HG02884 (cell line): ENCODE data around the gene AGPS.

Experiments
- ATAC-seq: cut with Tn5 transposase; IDR thresholded peaks from one replicate; pipeline ENCODE4 v1.9.1; 2021; ENCODE audit warnings: mild to moderate bottlenecking, moderate library complexity; ENCODE audit not compliant: unreplicated experiment

Gene AGPS

GRCh38 chr2:177520324-177520723 is 127.8 kb downstream of the AGPS start:
- no peak for ATAC-seq

- ATAC-seq, result no peak
Measured at GRCh38 chr2:177523781-177524180, 131.2 kb downstream of the AGPS start.

GRCh38 chr2:177525351-177525924 is 132.9 kb downstream of the AGPS start:
- no peak for ATAC-seq

GRCh38 chr2:177528351-177528933 is 135.9 kb downstream of the AGPS start:
- ATAC-seq, result no peak

- ATAC-seq, result no peak
Measured at GRCh38 chr2:177529166-177529565, 136.6 kb downstream of the AGPS start.

- no peak for ATAC-seq
Measured at GRCh38 chr2:177530561-177530960, 138.0 kb downstream of the AGPS start.

GRCh38 chr2:177531706-177532105 is 139.1 kb downstream of the AGPS start:
- ATAC-seq, result no peak

- no peak for ATAC-seq
Measured at GRCh38 chr2:177532567-177532966, 140.0 kb downstream of the AGPS start.

GRCh38 chr2:177533253-177533652 is 140.7 kb downstream of the AGPS start:
- no peak for ATAC-seq

- no peak for ATAC-seq
Measured at GRCh38 chr2:177535000-177535399, 142.4 kb downstream of the AGPS start.

GRCh38 chr2:177535958-177536504 is 143.5 kb downstream of the AGPS start:
- no peak for ATAC-seq

GRCh38 chr2:177537213-177537612 is 144.6 kb downstream of the AGPS start:
- ATAC-seq, result no peak

GRCh38 chr2:177537636-177538035 is 145.1 kb downstream of the AGPS start:
- ATAC-seq, result no peak

GRCh38 chr2:177538323-177538722 is 145.8 kb downstream of the AGPS start:
- ATAC-seq, result no peak

- no peak for ATAC-seq
Measured at GRCh38 chr2:177540283-177540682, 147.7 kb downstream of the AGPS start.

GRCh38 chr2:177541258-177541991 is 148.9 kb downstream of the AGPS start:
- ATAC-seq, result no peak

- ATAC-seq, result no peak
Measured at GRCh38 chr2:177542396-177542795, 149.8 kb downstream of the AGPS start.

GRCh38 chr2:177543007-177543760 is 150.6 kb downstream of the AGPS start:
- ATAC-seq, result no peak

GRCh38 chr2:177545143-177545542 is 152.6 kb downstream of the AGPS start:
- no peak for ATAC-seq

GRCh38 chr2:177545981-177546585 is 153.5 kb downstream of the AGPS start:
- no peak for ATAC-seq

GRCh38 chr2:177547122-177547521 is 154.5 kb downstream of the AGPS start:
- ATAC-seq, result peak; percentile 96
